GM18499 (cell line): ENCODE data around the gene STX18.
"Not testable (repeated sequence)": the region's sequence is repeated elsewhere in the genome, so short reads cannot be mapped to it uniquely, and the experiment has no call there.

Source experiments
- ATAC-seq: cut with Tn5 transposase; IDR thresholded peaks from one replicate; pipeline ENCODE4 v1.9.1; 2021; ENCODE audit warnings: moderate number of reproducible peaks; ENCODE audit not compliant: insufficient read depth, unreplicated experiment

Gene STX18

DNA sequence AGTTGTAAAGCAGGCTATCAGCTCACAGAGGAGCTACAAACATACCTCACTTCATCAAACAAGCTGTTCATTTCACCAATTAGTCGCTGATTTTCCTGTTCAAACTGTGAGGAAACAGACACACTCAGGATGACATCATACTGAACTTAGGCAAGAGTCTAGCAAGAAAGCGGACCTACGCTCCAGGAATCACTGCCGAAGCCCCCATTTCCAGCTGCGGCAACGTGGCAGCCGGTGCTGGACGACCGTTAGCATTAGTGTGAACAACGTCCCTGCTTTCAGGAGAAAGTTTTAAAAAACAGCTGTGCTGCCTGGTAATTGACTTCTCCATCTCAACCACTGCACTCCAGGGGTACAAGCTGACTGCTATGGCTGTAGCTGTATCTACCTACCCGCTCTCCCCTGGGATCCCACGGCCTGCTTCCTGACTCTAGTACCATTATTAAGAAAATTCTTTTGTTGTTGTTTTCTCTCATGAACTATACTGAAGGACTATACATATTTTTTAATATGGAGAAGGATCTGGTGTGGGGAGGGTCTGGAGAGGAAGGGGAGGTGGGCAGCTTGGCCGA lies 116.6 kb downstream of the STX18 start:
- no peak for ATAC-seq

DNA sequence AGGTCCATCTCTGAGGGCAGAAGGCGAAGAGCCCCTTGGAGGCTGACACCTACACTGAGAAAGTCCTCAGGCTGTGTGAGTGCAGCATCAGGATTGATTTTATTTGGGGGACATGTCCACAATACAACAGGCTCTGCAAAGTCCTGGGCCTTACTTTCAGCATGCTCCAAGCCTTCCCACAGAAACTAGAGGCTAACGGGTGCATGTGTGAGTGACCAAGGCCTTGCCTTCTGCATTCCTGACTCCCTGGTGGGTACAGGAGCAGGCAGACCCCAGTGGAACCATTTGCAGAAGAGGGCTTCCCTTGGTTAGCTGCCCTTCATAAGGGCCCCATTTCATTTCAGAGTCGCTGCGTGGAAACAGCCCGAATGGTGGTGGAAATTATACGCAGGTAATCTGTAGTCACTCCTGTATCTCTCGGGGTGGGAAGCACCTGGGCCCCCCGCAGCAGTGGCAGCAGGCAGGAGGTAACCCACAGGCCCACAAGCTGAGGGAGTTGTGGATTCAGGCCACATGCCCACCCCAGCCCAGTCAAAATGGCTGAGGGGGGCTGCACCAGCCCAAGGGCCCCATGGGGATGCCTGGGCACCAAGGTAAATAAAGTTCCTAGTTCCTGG lies 117.2 kb downstream of the STX18 start:
- no peak for ATAC-seq

DNA sequence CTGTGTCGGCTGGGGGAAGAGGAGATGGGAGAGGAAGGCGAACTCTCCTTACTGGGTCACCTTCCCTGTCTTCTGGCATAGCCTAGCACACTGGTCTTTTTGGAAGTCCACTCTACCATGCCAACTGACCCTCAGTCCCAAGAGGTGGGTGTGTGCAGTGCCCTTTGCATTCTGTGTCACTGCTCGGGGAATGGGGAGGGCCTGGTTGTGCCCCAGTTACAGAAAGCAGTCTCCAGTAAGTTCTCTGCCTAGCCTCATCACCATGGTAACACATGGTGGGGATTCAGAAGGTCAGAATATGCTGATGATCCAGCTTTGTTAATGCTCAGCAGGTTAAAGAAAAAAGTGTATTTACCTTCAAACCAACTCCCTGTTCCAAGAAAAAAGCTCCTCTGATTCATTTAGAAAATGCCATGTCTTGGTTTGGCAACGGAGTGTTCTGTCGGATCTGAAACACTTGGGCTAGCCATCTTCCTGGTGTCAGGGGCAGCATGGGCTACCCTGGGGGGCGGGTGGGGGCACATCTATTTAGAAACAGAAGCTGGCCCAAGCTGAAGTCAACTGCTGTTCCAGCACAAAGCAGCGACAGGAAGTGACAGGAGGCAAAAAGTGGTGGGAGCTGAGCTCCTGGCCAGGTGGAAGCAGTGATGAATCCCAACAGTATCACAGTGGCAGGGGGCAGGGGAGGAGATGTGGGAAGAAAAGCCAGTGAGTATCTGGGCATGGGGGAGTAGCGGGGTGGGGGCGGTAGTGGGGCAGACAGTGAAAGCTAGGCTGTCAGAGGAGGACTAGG lies 117.9 kb downstream of the STX18 start:
- ATAC-seq: no peak

- ATAC-seq: no peak
Observed at GRCh38 chr4:4422856-4423499, 118.9 kb downstream of the STX18 start.

DNA sequence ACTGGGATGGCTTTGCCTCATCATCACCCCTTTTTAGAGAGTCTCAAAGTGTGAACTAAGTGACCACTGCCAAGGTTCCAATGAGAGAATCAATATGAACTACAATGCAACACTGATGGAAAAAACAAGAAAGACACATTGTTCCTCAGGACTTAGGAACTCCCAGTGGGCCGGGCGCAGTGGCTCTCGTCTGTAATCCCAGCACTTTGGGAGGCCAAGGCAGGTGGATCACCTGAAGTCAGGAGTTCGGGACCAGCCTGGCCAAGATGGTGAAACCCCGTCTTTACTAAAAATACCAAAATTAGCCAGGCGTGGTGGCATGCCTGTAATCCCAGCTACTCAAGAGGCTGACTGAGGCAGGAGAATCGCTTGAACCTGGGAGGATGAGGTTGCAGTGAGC lies 119.7 kb downstream of the STX18 start:
- not testable (repeated sequence) for ATAC-seq

- ATAC-seq: no peak
Observed at GRCh38 chr4:4421356-4421755, 120.5 kb downstream of the STX18 start.

- no peak for ATAC-seq
Observed at GRCh38 chr4:4420421-4420820, 121.4 kb downstream of the STX18 start.

DNA sequence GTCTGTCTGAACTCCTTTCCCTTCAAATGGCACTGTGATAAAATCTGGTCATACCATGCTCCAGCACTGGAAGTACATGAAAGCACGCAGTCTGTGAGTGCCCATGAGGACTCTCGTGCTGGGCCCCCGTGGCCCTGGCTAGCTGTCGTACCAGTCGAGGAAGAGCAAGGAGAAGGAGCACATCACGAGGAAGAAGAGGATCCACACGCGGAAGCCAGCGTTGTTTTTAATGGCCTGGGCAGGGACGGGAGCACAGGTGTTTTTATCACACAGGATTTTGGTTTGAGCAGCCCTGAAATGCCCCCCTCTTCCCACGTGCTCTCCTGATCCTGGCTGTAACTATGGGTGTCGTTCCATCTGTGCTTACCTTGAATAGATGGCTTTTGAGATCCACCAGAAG lies 122.0 kb downstream of the STX18 start:
- ATAC-seq: no peak

DNA sequence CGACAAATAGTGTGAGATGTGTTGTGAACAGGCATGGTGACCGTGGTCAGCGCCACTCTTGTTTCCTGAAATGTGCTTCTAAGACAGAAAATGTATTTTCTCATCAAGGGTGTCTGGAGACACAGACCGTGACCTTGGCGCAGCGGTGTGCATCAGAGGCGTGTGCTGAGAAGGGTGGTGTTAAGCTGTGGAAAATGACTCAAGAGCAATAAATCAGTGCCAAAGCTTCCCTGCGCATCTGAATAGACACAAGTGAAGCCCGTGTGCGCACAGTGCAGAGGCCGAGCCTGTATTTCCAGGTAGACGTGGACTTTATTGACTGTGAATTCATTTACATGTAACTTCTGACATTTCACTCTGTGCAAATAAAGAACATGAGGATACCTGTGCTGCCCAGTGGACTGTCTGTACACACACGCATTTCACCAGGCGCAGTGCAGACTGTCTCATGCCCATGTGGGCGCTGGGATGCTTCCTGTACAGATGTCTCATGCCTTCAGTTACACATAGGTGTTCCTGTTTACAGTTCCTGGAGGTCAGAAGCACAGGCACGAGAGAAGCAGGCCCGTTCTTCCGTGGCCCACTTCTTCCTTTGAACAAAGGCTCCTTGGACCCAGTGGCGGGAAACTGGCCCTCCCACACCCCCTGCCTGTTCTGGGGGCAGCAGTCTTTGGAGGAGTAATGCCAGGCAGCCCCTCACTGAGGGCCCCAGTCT lies 123.0 kb downstream of the STX18 start:
- no peak for ATAC-seq

- no peak for ATAC-seq
Observed at GRCh38 chr4:4417886-4418285, 124.0 kb downstream of the STX18 start.

DNA sequence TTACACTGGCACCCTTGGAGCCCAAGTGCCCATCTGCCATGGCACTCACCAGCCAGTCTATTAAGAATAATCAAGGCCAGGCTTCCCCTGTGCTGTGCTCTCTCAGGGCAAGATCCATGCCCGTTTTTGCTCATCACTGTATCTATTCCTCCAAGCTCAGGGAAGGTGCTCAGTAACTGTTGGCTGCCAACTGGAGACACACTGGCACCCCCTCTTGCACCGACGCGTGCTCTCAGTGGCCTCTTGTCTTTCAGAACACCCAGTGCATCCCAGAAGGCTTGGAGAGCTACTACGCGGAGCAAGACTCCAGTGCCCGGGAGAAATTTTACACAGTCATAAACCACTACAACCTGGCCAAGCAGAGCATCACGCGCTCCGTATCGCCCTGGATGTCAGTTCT lies 124.9 kb downstream of the STX18 start:
- ATAC-seq: no peak

DNA sequence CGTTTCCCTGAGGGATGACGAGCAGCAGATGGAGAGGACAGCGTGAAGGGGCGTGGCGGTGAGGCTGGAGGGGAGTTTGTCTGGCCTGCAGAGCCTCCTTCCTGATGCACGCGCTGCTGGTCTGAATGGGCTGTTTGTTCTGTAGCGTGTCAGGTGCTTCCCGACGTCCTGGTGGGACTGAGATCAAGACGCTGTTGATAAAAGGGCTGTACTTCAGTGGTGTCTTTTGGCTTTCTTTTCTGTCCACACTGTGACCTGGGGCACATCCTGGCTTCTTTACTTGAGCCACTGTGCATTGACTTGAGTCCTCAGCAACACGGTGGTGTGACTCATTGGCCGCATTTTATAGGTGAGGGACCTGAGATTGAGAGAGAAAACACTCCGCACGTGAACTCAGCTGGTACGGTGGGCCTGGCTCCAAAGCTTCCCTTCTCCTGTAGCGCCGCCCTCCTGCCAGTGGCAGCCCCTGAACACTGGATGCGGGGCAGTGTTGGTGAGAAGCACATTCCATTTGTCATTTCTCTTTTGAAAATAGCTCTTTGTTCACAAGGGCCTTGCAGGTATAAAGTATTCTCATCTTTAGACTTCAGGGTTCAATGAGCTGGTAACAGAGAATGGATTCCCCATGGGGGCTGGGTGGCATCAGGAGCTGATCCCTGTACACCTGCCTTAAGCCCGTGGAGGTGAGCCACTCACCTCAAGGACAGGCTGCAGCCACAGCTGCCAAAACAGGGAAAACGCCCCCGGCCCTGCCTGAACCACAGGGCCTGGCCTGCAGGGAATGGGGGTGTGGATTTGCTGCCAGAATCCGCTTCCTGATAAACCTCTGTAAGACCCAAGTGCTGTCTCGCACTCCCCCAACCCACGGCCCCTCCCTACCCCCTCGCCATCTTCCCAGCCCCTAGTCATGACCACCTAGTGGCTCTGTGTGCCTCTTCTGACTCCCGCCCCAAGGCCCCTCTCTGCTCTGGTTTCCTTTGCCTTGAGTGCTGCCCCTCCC lies 125.7 kb downstream of the STX18 start:
- no peak for ATAC-seq

DNA sequence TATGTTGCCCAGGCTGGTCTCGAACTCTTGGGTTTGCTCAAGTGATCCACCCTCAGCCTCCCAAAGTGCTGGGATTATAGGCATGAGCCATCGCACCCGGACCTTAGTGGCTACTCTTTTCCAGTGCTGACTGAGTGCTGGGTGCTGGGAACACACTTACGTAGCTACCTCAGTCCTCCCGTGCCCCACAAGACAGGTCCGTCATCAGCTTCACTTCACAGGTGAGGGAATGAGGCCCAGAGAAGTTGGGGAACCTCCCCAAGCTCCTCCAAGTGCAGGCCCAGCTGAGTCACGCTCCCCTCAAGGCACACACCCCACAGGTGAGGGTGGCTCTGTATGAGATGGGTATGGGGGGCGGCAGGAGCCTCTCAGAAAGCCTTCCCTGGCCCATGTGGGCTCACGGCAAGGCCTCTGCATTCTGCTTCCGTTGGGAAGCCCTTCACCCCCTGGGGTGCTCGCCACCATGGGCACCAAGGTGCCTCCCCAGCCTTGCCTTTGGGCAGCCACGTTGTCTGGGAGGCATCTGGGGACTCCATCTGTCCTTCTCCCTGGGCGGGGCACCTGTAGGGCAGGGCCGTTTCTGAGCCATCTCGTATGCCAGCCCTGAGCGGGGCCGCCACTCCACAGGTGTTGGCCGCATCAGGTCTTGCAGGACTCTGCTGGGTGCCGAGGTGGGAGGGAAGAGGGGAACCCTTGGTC lies 126.6 kb downstream of the STX18 start:
- ATAC-seq: no peak

DNA sequence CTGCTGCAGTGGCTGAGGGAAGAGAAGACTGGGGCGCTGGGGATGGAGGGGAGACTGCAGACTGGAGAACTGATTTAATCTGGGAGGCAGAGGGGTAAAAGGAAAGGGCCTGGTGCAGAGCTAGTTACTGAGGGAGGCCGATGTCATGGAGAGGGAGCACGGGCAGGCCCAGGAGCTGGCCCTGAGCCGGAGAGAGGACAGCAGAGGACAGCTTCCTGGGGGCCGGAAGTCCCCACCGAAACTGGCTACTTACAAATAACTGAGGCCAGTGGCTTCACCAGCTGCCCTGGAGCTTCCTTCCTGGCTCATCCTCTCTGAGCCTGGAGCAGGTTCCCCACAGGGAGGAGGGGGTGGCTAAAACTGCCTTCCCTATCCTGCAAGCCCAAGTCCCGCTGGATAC lies 128.0 kb downstream of the STX18 start:
- no peak for ATAC-seq

DNA sequence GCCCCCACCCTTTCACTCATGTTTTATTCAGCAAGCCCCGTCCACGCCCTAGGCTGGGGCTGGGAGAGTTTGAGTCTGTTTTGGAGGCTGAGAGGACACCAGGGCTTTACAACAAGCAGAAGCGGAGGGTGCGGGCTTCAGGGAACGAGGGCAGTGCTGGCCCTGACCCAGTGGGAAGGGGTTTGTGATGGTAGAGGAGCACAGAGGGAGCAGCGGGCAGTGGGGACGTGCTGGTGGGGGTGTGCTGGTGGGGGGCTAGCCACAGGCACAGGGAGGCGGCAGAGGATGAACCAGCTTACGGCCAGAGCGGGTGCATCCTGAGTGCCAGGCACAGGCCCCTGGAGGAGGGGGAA lies 128.5 kb downstream of the STX18 start:
- no peak for ATAC-seq

DNA sequence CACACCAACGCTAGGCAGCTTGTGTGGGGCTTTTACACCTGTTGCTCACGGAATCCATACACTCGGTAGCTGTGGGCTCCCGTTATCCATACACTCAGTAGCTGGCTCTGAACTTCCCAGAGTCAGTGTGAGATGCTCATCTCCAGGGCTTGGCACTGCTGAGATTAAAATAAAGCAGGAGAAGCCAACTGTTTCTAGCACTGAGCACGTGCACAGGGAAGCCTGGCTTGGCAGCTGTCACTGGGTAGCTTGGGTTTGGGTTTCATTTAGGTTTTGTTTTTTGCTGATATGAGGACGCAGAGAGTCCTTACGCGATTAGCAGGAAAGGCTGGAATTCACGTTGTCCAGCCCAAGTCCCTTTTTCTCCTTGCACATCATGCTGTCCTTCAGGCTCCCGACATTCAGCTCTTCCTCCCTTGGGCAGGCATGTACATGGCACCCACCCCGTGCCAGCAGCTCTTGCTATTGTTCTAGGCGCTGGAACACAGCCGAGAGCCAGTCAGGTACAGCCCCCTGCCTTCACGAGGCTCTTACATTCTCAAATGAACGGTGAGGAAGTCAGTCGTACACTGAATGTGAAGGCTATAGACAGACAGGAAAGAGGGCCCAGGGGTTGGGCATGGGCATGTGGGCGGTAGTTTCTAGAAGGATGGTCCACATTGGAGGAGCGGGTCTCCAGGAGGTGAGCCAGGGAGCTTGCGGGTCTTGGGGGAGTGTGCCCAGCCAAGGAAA lies 129.0 kb downstream of the STX18 start:
- no peak for ATAC-seq

DNA sequence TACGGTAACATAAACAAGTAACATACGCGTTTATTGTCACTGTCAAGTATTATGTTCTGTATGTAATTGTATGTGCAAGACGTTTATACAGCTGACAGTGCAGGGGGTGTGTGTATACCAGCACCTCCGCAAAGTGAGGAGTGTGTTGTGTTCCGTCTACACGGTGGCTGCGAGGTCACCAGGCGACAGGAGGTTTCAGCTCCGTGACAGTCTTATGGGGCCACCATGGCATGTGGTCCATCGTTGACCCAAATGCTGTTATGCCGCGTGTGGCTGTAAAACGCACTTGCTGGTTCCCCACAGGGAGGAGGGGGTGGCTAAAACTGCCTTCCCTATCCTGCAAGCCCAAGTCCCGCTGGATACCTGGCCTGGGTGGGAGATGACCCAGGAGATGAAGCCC lies 129.9 kb downstream of the STX18 start:
- no peak for ATAC-seq

- no peak for ATAC-seq
Observed at GRCh38 chr4:4410271-4410670, 131.6 kb downstream of the STX18 start.
